Spleen (tissue), 7 donors: ENCODE measurements around the gene MUC12.

ENCODE experiments used
- CTCF ChIP-seq, 11 experiments: fragments of 200-600 bp in 7 of 11; fragments of 450-650 bp in 4 of 11; sonication (generic) in 4 of 11; IDR thresholded peaks in 8 of 11; conservative IDR thresholded peaks in 3 of 11; 1 replicate in 7 of 11; 2 replicates in 4 of 11; pipeline versions ENCODE4 v1.4.0 to v1.8.0; 2016 to 2021; ENCODE audit warnings: antibody characterized with exemption in 11 of 11, inconsistent platforms in 4 of 11, mild to moderate bottlenecking in 1 of 11
- POLR2A ChIP-seq, 3 donors: fragments of 450-650 bp; IDR thresholded peaks; one replicate each; pipeline ENCODE4 v1.5.1; 2017; ENCODE audit warnings: antibody characterized with exemption in 3 of 3, mild to moderate bottlenecking in 1 of 3
- POLR2AphosphoS5 ChIP-seq, 3 donors: sonication (generic); formaldehyde crosslinking; IDR thresholded peaks; one replicate each; pipeline ENCODE4 v1.5.1; 2017; ENCODE audit warnings: antibody characterized with exemption in 3 of 3
- donor health status: DM: no; HTN: no; CAD: no; lungs with moderate emphysema.
- donor health status: DM: no; HTN: no; CAD: no.
- donor health status: DM: no; HTN: no; CAD: no.

DNA sequence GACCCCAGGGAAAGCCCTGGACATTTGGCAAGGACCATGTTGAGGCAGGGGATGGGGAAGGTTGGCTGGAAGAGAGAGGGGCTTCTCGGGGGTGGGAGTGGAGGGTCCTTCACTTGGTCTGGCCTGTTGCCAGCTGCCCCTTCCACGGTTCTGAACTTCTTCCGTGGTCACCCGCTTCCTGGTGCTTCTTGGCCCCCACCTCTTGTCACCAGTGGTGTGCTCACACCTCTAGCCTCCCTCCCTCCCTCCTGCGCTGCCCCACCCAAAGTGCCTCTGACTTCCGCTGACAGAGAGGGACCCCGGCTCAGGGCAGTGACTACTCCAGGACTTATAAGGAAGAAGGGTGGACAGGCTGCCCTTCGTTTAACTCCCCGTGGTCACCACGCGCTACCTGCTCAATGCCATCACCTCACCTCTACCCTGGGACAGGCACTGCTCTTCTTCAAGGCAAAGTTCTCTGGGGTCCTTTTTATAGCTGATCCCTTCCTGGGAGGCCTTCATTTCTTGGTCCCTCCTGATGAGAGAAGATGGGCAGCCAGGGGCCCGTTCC, at the start of gene MUC12:
- TF ChIP-seq CTCF (IDR thresholded peaks at IDR 0.05 in 8 of 11, conservative IDR thresholded peaks at IDR 0.05 in 3 of 11): no peak
- no peak for TF ChIP-seq POLR2A (IDR thresholded peaks at IDR 0.05)
- TF ChIP-seq POLR2AphosphoS5 (IDR thresholded peaks at IDR 0.05): no peak
